ENCODE data around the gene RFX4.

DNA sequence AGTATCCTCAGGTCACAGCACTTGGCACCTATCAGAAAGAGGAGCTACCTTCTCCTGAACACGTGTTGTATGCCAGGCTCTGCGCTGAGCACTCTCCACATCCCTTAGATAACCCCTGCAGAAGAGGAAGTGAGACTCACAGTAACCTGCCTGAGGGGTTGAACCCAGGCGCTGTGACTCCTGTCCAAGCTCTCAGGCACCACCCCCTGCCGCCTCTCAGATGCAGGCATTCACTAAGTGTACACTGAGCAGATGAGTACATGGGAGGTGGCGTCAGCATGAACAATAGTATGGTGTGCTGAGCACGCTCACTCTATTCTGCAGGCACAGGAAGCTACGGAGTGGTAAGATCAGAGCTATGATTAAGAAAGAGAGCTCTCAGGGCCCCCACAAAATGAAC is 170.7 kb downstream of the RFX4 start:
- no peak for TF ChIP-seq POLR2A (IDR thresholded peaks at IDR 0.05)
- TF ChIP-seq, protein P1, sequence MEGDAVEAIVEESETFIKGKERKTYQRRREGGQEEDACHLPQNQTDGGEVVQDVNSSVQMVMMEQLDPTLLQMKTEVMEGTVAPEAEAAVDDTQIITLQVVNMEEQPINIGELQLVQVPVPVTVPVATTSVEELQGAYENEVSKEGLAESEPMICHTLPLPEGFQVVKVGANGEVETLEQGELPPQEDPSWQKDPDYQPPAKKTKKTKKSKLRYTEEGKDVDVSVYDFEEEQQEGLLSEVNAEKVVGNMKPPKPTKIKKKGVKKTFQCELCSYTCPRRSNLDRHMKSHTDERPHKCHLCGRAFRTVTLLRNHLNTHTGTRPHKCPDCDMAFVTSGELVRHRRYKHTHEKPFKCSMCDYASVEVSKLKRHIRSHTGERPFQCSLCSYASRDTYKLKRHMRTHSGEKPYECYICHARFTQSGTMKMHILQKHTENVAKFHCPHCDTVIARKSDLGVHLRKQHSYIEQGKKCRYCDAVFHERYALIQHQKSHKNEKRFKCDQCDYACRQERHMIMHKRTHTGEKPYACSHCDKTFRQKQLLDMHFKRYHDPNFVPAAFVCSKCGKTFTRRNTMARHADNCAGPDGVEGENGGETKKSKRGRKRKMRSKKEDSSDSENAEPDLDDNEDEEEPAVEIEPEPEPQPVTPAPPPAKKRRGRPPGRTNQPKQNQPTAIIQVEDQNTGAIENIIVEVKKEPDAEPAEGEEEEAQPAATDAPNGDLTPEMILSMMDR (IDR thresholded peaks at IDR 0.05): no peak
- TF ChIP-seq POLR2AphosphoS5 (IDR thresholded peaks at IDR 0.05): no peak
